AG04450 (cell line): ENCODE data around the gene ALPL. TPM values are rescaled to one million over a fixed set of nuclear protein-coding genes. Genes with fewer than 3 reads are reported as not detected.

ENCODE experiments used
- CTCF ChIA-PET: fragments of 300-600, 350-600 bp; formaldehyde crosslinking; extraction: SDS; loops from one replicate; lab custom pipeline; 2022; ENCODE audit warnings: antibody characterized with exemption, inconsistent platforms; lab: Charles Lee
- POLR2A ChIA-PET: fragments of 350-600 bp; formaldehyde crosslinking; extraction: SDS; loops from one replicate; lab custom pipeline; 2021; ENCODE audit warnings: antibody characterized with exemption, inconsistent platforms; lab: Yijun Ruan, JAX
- DNase-seq: peaks from one replicate; pipeline ENCODE4 v3.0.0-alpha.2; 2011; ENCODE audit warnings: low read depth, low spot score
- H3K27ac ChIP-seq: one replicate; pipeline ENCODE4 v1.5.1; 2012; ENCODE audit warnings: low read depth, low read length, control low read depth
- H3K27me3 ChIP-seq: one replicate; pipeline ENCODE4 v1.6.0; 2012; ENCODE audit warnings: low read length; ENCODE audit not compliant: control insufficient read depth, insufficient read depth
- H3K4me3 ChIP-seq: 2 replicates; pipeline ENCODE4 v1.5.1; 2011; ENCODE audit warnings: mild to moderate bottlenecking, low read depth, low read length, control low read depth
- H3K9me3 ChIP-seq: 2 replicates; pipeline ENCODE4 v1.5.1; 2012; ENCODE audit warnings: low read length; ENCODE audit not compliant: control insufficient read depth, insufficient read depth
- CTCF ChIP-seq: IDR thresholded peaks from 2 replicates; pipeline ENCODE4 v1.5.1; 2011; ENCODE audit warnings: low read depth, low read length, control low read depth, inconsistent platforms
- polyA plus RNA-seq: library from polyadenylated mRNA; depleted of rRNA; stranded (reverse); fragments of >200 nt; gene quantifications from 2 replicates; pipeline ENCODE4 v1.2.3, GENCODE V29; 2011

ALPL gene
- polyA plus RNA-seq, 1 experiment: 1.8 TPM

- H3K27ac ChIP-seq: no peak overlapping the region
- CTCF ChIA-PET: interaction anchor here (0.6 to 1.5 kb wide), 2 partner anchors 82 to 153 kb away, joined by 3 read pairs; no protein-coding TSS in a partner anchor
- H3K4me3 ChIP-seq: no peak overlapping the region
- no peaks in the 10 kb centered on the region for H3K27me3 ChIP-seq
- no peaks in the 10 kb centered on the region; the same call in 1 of the 2 replicates for H3K9me3 ChIP-seq
- POLR2A ChIA-PET: no interaction called here
- no peak for DNase-seq
- no peak for TF ChIP-seq CTCF
These were observed 14.1 kb downstream of the ALPL start for GRCh38 chr1:21523297-21523813.

GRCh38 chr1:21524220-21524619 is 15.0 kb downstream of the ALPL start:
- H3K9me3 ChIP-seq: no peaks in the 10 kb centered on the region; the same call in 1 of the 2 replicates
- no peak overlapping the region for H3K27ac ChIP-seq
- POLR2A ChIA-PET: no interaction called here
- H3K4me3 ChIP-seq: no peak overlapping the region
- DNase-seq: no peak
- no peak for TF ChIP-seq CTCF
- CTCF ChIA-PET: interaction anchor here (1.1 to 1.5 kb wide), 2 partner anchors 13 to 154 kb away, joined by 3 to 4 read pairs; no protein-coding TSS in a partner anchor
- H3K27me3 ChIP-seq: peaks cover under 1% of the 10 kb centered on the region

- no peak for DNase-seq
- Histone ChIP-seq H3K27me3 (peaks cover 2% of the 10 kb centered on the region), H3K27ac (no peak overlapping the region), H3K9me3 (no peaks in the 10 kb centered on the region; the same call in 1 of the 2 replicates), H3K4me3 (no peak overlapping the region)
- POLR2A ChIA-PET: no interaction called here
- no peak for TF ChIP-seq CTCF
- CTCF ChIA-PET: interaction anchor here (1.1 to 1.5 kb wide), 2 partner anchors 14 to 154 kb away, joined by 3 to 4 read pairs; no protein-coding TSS in a partner anchor
These were observed 15.6 kb downstream of the ALPL start for GRCh38 chr1:21524686-21525339.

- no peaks in the 10 kb centered on the region; the same call in 1 of the 2 replicates for H3K9me3 ChIP-seq
- CTCF ChIA-PET: no interaction called here
- no peak overlapping the region for H3K27ac ChIP-seq
These were observed 16.1 kb downstream of the ALPL start for GRCh38 chr1:21525340-21525717.

More at GRCh38 chr1:21525340-21525717, 16.1 kb downstream of the ALPL start:
- DNase-seq: no peak
- Histone ChIP-seq H3K4me3 (no peak overlapping the region), H3K27me3 (peaks cover 2% of the 10 kb centered on the region)
- POLR2A ChIA-PET: no interaction called here
- TF ChIP-seq CTCF: no peak
